GM18951 (cell line): ENCODE measurements around the gene CROCC2.

Experiments
- POLR2A ChIP-seq: IDR thresholded peaks from 4 replicates; pipeline ENCODE4 v1.6.1; 2011; ENCODE audit warnings: mild to moderate bottlenecking; ENCODE audit not compliant: insufficient read length, insufficient read depth; ENCODE audit errors: extremely low read depth
- in situ Hi-C: fragments of 300-500 bp; cut with MboI; formaldehyde crosslinking; loops from one replicate; pipeline ENCODE4 v1.12.0; 2022; ENCODE audit warnings: low sequenced_read_pairs, mixed read lengths, inconsistent platforms; ENCODE audit not compliant: unreplicated experiment

The CROCC2 gene

DNA sequence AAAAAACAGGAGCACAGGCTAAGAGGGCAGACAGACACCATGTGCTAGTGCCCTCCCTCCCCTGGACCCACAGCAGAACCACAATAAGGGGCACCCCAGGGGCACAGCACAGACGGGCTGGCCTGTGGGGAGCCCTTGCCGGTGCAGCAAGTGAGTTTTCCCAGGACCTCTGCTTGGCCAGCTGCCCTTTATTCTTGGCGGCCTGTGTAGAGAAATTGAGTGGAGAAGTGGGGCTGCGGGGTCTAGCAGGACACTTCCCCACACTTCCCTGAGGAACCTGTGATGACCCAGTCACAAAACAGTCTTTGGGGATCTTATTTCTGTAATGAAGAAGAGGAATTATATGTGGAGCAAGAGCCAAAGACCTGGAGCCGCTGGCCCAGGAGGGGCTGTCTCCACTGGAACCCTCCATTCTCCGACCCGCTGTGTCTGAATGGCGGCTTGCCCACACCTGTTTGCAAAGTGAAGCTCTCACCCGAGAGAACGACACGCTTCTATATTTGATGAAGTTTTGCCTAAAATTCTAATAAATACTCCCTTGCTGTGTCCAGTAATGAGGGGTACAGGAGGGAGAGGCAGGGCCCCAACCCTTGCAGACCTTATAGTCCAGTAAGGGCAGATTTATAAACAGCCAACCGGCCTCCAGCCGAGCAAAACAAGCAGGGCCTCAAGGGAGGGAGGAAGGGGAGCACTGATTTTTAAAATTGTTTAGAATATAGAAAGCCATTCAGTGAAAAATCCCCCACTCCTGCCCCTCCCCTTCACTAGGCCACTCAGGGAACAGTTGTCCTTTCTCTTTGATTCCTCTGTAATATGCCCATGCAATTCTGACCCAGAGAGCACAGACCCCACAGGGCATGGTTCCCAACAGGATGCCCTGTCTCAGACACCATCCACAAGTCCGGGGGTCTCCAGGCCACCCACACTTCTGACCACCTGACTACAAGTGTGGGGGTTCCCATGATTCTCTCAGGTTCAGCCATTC is 47.6 kb downstream of the CROCC2 start:
- in situ Hi-C loops = no loop called here

DNA sequence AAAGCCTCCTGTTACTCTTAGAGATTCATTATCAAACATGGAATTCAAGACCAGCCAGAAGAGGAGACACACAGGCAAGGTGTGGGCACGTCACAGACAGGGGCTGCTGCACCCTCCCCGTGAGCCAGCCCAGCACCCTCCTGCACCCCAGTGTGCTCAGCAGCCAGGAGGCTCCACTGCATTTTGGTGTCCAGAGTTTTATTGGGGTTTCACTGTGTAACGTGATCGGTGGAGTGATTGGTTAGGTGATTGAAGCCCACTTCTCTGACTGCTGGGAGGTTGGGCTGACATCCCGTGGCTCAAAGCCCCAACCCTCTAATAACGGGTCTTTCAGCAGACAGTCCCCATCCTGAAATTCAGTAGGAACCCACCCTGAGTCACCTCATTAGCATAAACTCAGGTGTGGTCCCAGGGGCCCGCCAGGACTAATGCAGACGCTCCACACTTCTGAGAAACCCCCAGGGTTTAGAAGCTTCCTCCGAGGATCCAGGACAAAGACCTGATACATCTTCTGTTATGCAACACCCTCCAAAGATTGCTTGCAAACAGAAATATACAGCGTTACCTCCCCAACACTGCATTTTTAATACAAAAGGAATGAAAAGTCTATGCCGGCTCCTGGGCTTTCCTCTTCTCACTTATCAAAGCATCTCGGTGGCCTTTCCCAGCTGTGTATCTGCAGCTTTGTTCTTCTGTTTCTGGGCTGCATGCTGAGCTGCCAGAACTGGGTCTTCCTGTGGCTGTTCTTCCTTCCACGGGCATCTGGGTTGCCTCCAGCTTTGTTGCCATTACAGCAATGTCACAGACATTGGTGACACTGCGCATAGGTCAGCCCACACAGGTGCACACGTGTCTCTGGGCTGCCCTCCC is 48.5 kb downstream of the CROCC2 start:
- no peak for TF ChIP-seq POLR2A
- in situ Hi-C loops = no loop called here

More for the DNA sequence above, 47.6 kb downstream of the CROCC2 start:
- no peak for TF ChIP-seq POLR2A

DNA sequence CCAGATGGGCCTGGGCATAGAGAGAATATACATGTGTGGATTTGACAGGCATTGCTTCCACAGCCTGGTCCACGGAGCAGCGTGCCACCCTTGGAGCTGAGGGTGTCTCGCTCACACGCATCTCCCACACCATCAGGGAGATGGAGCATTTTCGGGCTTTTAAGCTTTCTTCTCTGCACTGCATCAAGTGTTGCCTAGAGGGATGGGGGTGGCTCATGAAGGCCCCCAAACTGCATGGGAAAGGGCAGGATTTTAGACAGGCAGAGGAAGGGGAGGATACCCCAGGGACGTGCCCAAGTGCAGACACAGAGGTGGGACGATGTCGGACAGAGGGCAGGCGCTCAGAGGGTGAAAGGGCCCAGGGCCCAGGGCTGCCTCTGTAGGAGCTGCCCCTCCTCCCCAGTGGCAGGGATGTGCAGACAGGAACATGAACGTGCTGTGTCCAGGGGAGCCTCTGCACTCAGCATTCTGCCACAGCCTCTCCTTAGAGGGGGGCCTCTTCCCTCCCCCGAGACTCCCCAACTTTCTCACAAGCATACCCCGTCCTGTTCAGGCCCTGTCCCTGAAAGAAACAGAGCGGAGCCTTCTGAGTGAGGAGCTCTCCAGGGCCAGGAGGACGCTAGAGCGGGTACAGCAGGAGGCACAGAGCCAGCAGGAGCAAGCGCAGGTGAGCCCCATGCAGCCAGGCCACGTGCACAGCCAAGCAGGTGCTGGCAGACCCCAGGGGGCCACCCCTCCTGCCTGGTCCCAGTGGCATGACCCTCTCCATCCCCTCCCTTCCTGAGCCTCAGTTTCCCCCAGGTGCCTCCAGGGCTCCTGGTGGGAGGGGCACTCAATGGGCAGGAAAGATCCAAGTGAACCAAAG is 49.4 kb downstream of the CROCC2 start:
- in situ Hi-C loops = no loop called here
- TF ChIP-seq POLR2A = no peak

DNA sequence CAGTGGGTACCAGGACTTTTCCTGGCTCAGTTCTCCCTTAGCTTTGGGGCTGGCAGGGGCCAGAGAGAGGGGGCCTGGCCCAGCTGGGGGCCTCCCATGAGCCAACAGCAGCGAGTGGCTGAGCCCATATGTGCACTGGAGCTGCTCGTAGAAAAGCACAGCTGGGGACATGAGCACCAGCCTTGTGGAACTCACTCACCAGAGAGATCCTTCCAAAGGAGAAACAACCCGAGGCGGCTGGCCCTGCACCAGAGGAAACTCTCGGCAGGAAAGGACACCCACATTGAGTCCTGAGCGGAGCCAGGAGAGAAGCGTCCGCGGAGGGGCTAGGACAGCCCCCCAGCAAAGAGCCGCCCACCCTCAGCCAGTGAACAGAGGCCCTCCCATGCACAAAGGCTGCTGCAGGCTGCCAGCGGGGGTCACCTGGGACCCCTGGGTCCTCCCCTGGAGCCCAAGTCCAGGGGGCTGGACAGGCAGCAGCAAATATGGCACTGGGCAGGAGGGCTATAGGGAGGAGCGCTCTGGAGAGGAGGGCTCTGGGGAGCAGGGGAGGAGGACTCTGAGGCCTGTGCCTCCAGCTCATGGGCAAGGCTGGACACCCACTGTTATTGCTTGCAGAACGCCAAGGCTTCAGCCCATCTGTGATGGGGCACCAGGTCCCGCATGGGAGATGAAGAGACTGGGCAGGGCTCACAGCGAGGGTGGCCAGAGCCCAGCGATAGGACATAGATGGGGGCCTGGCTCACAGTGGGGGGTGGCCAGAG is 50.2 kb downstream of the CROCC2 start:
- in situ Hi-C loops = no loop called here
- TF ChIP-seq POLR2A = no peak

DNA sequence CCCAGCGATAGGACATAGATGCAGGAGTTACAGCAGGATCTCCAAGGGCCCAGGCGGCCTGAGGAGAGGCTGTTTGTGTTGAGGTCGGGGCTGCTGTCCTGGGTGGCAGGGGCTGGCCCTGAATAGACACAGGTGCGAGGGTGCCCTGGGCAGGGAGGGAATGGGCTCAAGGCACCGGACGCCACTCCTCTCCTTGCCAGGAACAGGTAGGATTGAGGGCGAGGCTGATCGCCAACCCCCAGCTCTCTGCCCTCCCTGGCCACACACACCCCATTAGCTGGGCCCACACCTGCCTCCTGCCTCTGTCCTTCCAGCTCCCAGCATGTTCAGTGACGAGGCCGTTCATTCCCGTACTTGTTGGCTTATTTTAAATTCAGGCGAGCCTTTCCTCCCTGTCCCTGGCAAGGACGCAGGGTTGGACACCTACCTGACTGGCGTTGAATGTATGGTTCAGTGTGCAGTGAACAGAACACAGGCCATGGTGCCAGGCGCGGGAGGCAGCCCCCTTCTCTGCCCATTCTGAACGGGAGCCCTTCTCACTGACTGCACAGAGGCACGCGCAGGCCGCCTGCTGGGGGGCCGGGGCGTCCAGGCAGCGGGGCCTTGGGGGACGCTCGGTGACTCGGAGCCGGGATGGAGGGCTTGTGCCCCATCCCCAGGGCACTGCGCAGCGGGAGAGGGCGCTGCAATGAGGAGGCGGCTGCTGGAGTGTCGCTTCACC is 51.0 kb downstream of the CROCC2 start:
- in situ Hi-C loops = no loop called here
- no peak for TF ChIP-seq POLR2A

DNA sequence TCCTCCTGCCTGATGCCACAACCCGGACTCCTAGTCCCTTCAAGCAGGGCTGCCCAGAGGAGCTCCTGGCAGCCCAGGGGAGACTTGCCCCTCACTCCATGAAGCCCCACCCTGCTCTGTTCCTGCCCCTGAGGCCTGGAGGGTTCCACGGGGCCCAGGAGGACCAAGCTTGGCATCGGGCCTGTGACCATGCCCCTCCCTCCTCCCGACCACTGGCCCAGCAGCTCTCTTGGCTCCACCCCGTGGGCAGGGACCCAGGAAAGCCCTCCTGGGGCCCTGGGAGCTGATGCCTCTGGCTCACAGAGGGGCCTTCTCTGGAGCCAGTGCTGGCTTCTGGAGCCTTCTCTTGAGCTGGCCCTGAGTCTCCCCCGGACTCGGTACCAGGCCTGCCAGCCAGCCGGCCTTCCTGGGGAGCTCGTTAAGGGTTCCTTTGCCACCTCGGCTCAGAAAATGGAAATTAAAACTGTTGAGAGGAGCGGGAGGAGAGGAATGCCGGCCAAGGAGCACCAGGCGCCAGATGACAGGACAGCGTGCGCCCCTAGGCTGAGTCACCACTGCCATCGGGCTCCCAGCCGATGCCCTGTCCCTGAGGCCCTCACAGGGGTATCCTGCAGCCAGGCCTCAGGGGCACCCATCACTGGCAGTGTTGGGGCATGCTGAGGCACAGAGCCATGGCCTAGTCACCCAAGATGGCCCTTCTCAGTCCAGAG is 51.7 kb downstream of the CROCC2 start:
- in situ Hi-C loops = no loop called here
- no peak for TF ChIP-seq POLR2A

DNA sequence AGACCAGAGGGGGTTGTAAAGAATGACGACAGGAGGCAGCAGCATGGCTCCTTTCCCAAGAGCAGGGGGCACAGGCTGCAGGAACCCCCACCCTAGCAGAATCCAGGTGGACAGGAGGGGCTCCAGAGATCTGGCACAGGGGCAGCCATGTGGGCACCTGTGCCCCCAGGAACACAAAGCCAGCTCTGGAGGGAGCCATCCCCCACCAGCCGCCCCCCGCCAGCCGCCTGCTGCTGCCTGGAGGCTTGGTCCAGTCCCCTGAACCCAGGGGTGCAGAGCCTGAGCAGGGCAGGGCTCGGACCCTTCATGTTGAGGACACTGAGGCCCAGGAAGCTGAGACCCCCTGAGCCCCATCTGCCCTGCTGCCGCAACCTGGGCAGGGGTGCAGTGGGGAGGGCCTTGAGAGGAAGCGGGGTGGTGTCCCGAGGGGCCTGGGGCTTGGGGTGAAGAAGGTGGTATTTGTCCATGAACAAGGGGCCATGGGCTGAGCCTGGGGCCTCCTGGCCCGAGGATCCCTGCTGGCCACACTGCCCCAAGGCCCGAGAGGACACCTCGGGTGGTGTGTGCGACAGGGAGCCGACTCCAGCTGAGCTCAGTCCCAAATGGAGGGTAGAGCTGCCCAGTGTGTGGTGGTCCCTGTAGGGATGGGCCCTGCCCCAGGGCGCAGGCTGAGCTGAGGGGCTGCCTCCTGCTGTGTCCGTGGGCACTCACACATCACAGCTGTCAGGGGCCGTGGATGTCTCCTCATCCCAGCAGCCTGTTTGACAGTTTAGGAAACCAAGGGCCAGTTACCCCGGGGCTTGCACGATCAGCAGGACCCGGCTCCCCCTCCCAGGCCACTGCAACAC is 52.5 kb downstream of the CROCC2 start:
- TF ChIP-seq POLR2A = no peak
- in situ Hi-C loops = no loop called here

DNA sequence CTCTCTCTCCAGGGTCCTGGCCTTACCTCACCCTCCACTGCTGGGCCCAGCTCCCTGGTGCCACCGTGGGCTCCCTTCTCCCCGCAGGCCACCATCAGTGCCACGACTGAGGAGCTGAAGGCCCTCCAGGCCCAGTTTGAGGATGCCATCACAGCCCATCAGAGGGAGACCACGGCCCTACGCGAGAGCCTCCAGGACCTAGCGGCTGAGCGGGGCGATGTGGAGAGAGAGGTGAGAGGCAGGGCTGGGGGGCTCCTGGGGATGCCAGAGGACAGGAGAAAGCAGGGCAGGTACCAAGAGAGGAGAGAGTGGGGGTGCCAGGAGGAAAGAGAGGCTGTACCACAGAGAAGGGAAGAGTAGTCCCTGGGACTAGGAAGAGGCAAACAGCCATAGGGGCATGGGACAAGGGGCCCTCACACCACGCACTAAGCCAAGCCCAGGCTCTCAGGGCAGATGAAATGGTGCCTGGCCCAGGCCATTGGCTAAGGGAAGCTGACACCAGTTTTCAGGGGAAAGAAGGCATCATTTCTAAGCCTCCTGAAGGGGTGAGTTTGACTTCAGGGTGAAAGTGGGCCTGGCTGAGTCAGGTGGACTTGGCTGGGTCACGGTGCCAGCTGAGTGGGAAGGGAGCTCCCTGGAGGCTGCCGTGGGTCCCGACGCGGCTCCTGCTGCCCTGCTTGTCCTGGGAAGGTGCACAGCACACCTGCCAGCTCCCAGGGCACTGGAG is 53.2 kb downstream of the CROCC2 start:
- in situ Hi-C loops = no loop called here
- no peak for TF ChIP-seq POLR2A

DNA sequence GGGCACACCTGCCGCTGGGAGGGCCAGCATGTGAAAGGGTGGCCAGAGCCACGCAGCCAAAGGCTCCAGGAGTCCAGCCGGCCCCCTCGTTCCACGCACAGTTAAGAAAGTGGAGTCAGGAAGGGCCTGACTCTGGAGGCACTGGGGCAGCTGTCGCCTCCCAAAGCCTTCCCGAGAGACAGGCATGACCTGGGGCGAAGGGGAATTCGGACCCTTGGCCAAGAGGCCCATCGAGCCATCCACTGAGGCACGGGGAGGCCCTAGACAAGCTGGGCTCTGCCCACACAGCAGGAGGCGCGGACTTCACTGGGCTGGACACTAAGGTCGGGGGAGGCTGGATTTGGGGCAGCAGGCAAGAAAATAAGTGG is 53.8 kb downstream of the CROCC2 start:
- no peak for TF ChIP-seq POLR2A
- in situ Hi-C loops = no loop called here
